ENCODE data around the gene GAL.

The GAL gene

DNA sequence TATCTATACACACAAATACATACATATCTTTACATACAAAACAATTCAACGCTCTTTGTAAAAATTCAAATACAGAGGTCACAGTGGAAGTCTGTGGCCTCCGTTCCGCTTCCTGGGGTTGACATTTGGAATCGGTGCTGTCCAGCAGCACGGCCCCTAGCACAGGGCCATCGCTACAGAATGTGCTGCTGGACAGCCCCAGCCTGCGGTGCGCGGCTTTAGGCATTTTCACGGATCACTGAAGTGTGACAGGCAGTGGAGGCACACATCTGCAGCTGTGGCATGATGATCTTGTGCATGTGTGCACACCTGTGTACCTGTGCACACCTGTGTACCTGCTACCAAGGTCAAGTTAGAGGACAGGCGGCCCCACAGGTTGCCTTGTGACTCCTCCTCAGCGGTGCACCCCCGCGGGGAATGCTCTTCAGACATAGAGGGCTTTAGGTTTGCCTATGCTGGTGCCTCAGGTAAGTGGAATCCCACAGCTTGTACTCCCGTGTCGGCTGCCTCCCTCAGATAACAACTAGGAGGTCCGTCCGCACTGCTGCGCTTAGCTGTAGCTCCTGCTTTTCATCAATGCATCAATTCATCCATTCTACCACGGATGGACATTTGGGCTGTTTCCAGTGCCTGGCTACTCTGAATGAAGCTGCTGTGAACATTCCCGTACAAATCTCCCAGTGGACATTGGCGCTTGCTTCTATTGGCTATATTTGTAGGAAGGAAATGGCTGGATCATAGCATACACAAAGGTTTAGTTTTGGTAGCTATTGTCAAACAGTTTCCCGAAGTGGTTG, 29.9 kb downstream of the GAL start:
- H3K4me1 ChIP-seq (ENCODE audit: low read length), result no peaks in the 10 kb centered on the region

DNA sequence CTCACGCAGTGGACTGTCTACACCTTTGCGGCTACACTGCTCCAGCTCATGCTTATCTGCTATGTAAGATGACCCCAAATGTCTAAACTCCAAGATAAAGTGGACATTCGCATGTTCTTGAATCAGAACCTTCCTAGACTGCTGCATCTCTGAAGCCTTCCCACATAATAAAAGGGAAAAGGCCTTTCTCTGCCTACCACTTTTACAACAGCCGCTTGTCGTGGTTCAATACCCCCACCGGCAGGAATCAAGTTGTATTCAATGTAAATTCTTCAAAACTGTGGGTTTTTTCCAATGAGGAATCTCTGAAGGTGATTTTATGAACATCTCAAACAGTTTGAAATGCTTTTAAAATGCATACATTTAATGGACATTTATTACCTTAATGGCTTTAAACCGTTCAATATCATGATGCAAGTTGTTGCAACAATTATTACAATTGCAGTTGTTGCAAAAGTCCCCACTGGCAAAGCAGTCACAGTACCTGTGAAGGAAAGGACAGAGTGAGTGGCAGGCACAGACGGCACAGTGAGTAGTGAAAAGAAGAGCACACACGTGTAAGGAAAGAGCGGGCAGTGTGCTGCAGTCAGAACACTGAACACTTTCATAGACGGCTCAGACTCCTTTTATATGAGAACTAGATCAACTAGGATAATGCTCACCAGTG, 31.2 kb downstream of the GAL start:
- Histone ChIP-seq H3K4me3 (ENCODE audit: low read length) (no peak overlapping the region), H2AFZ (ENCODE audit: low read depth, low read length) (no peak overlapping the region), H3K4me2 (ENCODE audit: low read length) (no peak overlapping the region), H3K79me2 (ENCODE audit: low read length) (no peaks in the 10 kb centered on the region), H3K9me3 (ENCODE audit: insufficient read depth, low read length) (no peaks in the 10 kb centered on the region), H3K9ac (ENCODE audit: low read length) (no peak overlapping the region), H3K4me1 (ENCODE audit: low read length) (no peaks in the 10 kb centered on the region), H3K27ac (ENCODE audit: low read length) (no peak overlapping the region), H3K27me3 (ENCODE audit: low read depth, low read length) (peaks cover 33% of the 10 kb centered on the region), H4K20me1 (ENCODE audit: insufficient read depth, low read length) (no peaks in the 10 kb centered on the region), H3K36me3 (replicated peaks; ENCODE audit: low read depth, low read length) (no peaks in the 10 kb centered on the region)
- no peak for TF ChIP-seq EZH2phosphoT487 (IDR thresholded peaks at IDR 0.05; ENCODE audit: low read depth)
- TF ChIP-seq, protein P1, sequence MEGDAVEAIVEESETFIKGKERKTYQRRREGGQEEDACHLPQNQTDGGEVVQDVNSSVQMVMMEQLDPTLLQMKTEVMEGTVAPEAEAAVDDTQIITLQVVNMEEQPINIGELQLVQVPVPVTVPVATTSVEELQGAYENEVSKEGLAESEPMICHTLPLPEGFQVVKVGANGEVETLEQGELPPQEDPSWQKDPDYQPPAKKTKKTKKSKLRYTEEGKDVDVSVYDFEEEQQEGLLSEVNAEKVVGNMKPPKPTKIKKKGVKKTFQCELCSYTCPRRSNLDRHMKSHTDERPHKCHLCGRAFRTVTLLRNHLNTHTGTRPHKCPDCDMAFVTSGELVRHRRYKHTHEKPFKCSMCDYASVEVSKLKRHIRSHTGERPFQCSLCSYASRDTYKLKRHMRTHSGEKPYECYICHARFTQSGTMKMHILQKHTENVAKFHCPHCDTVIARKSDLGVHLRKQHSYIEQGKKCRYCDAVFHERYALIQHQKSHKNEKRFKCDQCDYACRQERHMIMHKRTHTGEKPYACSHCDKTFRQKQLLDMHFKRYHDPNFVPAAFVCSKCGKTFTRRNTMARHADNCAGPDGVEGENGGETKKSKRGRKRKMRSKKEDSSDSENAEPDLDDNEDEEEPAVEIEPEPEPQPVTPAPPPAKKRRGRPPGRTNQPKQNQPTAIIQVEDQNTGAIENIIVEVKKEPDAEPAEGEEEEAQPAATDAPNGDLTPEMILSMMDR (IDR thresholded peaks at IDR 0.05; ENCODE audit: low read depth, low read length), result no peak

More for the DNA sequence above, 29.9 kb downstream of the GAL start:
- no peak overlapping the region for H3K9ac ChIP-seq (ENCODE audit: low read length)
- no peaks in the 10 kb centered on the region for H4K20me1 ChIP-seq (ENCODE audit: insufficient read depth, low read length)
- no peak overlapping the region for H3K27ac ChIP-seq (ENCODE audit: low read length)
- H3K9me3 ChIP-seq (ENCODE audit: insufficient read depth, low read length), result no peaks in the 10 kb centered on the region
- TF ChIP-seq, protein P1 (IDR thresholded peaks at IDR 0.05; ENCODE audit: low read depth, low read length), result no peak
- TF ChIP-seq EZH2phosphoT487 (IDR thresholded peaks at IDR 0.05; ENCODE audit: low read depth), result no peak
- H3K79me2 ChIP-seq (ENCODE audit: low read length), result no peaks in the 10 kb centered on the region
- no peak overlapping the region for H2AFZ ChIP-seq (ENCODE audit: low read depth, low read length)
- H3K4me3 ChIP-seq (ENCODE audit: low read length), result no peak overlapping the region
- H3K27me3 ChIP-seq (ENCODE audit: low read depth, low read length), result peaks cover 20% of the 10 kb centered on the region
- H3K4me2 ChIP-seq (ENCODE audit: low read length), result no peak overlapping the region
- H3K36me3 ChIP-seq (replicated peaks; ENCODE audit: low read depth, low read length), result no peaks in the 10 kb centered on the region

DNA sequence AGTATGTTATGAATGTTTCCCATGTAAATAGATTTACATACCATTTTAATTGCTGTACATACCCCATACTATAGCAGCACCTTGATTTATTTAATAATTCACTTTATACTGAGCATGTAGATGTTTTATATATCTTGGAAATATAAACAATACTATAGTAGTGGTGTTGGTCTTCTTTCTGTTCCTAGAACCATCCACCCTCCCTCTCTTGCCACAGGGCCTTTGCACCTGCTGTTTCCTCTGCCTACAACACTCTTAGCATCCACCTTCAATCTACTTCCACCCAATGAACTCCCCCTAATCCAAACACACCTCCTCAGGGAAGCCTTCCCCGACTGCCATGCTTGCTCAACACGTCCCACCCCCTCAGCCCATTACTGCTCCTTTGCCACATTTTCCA, 36.7 kb downstream of the GAL start:
- Histone ChIP-seq H3K9me3 (ENCODE audit: insufficient read depth, low read length) (no peaks in the 10 kb centered on the region), H3K36me3 (replicated peaks; ENCODE audit: low read depth, low read length) (no peaks in the 10 kb centered on the region), H4K20me1 (ENCODE audit: insufficient read depth, low read length) (no peaks in the 10 kb centered on the region), H3K4me1 (ENCODE audit: low read length) (no peaks in the 10 kb centered on the region), H3K4me3 (ENCODE audit: low read length) (no peak overlapping the region), H3K27me3 (ENCODE audit: low read depth, low read length) (peaks cover 60% of the 10 kb centered on the region), H3K4me2 (ENCODE audit: low read length) (no peak overlapping the region), H3K9ac (ENCODE audit: low read length) (no peak overlapping the region), H3K79me2 (ENCODE audit: low read length) (no peaks in the 10 kb centered on the region), H3K27ac (ENCODE audit: low read length) (no peak overlapping the region), H2AFZ (ENCODE audit: low read depth, low read length) (no peak overlapping the region)
- TF ChIP-seq, protein P1 (IDR thresholded peaks at IDR 0.05; ENCODE audit: low read depth, low read length), result no peak
- no peak for TF ChIP-seq EZH2phosphoT487 (IDR thresholded peaks at IDR 0.05; ENCODE audit: low read depth)

DNA sequence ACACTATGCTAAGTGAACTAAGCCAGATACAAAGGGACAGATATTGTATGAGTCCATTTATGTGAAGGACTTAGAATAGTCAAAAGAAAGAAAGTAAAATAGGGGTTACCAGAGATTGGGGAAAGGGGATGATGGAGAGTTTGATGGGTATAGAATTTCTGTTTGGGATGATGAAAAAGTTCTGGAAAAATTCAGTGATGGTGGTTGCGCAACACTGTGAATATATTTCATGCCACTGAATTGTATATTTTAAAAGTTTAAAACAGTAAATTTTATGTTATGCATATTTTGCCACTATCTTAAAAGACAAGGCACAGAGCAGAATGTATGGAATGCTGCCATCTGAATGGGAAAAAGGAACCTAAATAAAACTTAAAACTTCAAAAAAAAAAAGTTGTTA, 37.8 kb downstream of the GAL start:
- Histone ChIP-seq H3K27me3 (ENCODE audit: low read depth, low read length) (peaks cover 62% of the 10 kb centered on the region), H3K36me3 (replicated peaks; ENCODE audit: low read depth, low read length) (no peaks in the 10 kb centered on the region), H3K4me1 (ENCODE audit: low read length) (no peaks in the 10 kb centered on the region), H3K9me3 (ENCODE audit: insufficient read depth, low read length) (no peaks in the 10 kb centered on the region), H3K27ac (ENCODE audit: low read length) (no peak overlapping the region), H2AFZ (ENCODE audit: low read depth, low read length) (no peak overlapping the region), H3K79me2 (ENCODE audit: low read length) (no peaks in the 10 kb centered on the region), H4K20me1 (ENCODE audit: insufficient read depth, low read length) (no peaks in the 10 kb centered on the region), H3K4me3 (ENCODE audit: low read length) (no peak overlapping the region), H3K9ac (ENCODE audit: low read length) (no peak overlapping the region), H3K4me2 (ENCODE audit: low read length) (no peak overlapping the region)
- TF ChIP-seq, protein P1 (IDR thresholded peaks at IDR 0.05; ENCODE audit: low read depth, low read length), result no peak
- TF ChIP-seq EZH2phosphoT487 (IDR thresholded peaks at IDR 0.05; ENCODE audit: low read depth), result no peak
